Neuronal stem cell (in vitro differentiated cells): Measurements from ENCODE around the gene TAF4.
"Not testable (repeated sequence)": the region's sequence is repeated elsewhere in the genome, so short reads cannot be mapped to it uniquely, and the experiment has no call there.

Experiments
- DNase-seq: peaks from one replicate; pipeline ENCODE4 v3.0.0-alpha.2; 2013; ENCODE audit warnings: low spot score
- H2AFZ ChIP-seq: one replicate; pipeline ENCODE4 v1.6.1; 2013; ENCODE audit warnings: mild to moderate bottlenecking, low read length, inconsistent platforms
- H2AK5ac ChIP-seq: 2 replicates; pipeline ENCODE4 v1.6.1; 2013; ENCODE audit warnings: low read depth, mild to moderate bottlenecking, inconsistent platforms, low read length, moderate library complexity, mixed read lengths
- H2BK120ac ChIP-seq: 2 replicates; pipeline ENCODE4 v1.6.1; 2013; ENCODE audit warnings: low read depth, mild to moderate bottlenecking, inconsistent platforms, low read length, moderate library complexity, mixed read lengths
- H2BK12ac ChIP-seq: one replicate; pipeline ENCODE4 v1.6.1; 2013; ENCODE audit warnings: low read length, inconsistent platforms
- H2BK15ac ChIP-seq: 2 replicates; pipeline ENCODE4 v1.6.1; 2013; ENCODE audit warnings: mild to moderate bottlenecking, low read length, inconsistent platforms, mixed read lengths
- H2BK5ac ChIP-seq: one replicate; pipeline ENCODE4 v1.6.1; 2013; ENCODE audit warnings: inconsistent platforms, mild to moderate bottlenecking, low read length, moderate library complexity
- H3K14ac ChIP-seq: one replicate; pipeline ENCODE4 v1.6.1; 2013; ENCODE audit warnings: low read length, inconsistent platforms
- H3K18ac ChIP-seq: 2 replicates; pipeline ENCODE4 v1.6.1; 2013; ENCODE audit warnings: low read length, inconsistent platforms
- H3K23ac ChIP-seq: 2 replicates; pipeline ENCODE4 v1.6.1; 2013; ENCODE audit warnings: low read depth, mild to moderate bottlenecking, mixed read lengths, low read length, inconsistent platforms; ENCODE audit not compliant: poor library complexity
- H3K27ac ChIP-seq: replicated peaks from 3 replicates; pipeline ENCODE4 v1.5.1; 2013; ENCODE audit warnings: low read length, inconsistent platforms
- H3K27me3 ChIP-seq, 3 experiments: 2 replicates each; pipeline ENCODE4 v1.6.1; 2013; ENCODE audit warnings: low read length in 3 of 3, mild to moderate bottlenecking in 2 of 3, inconsistent platforms in 1 of 3, low read depth in 1 of 3, mixed read lengths in 1 of 3, moderate library complexity in 1 of 3; ENCODE audit not compliant: control insufficient read depth in 3 of 3, insufficient read depth in 3 of 3
- H3K36me3 ChIP-seq, 2 donors: replicated peaks in 1 of 2; 2 replicates each; pipeline ENCODE4 v1.6.1; 2013; ENCODE audit warnings: low read length in 2 of 2; ENCODE audit not compliant: control insufficient read depth in 2 of 2, insufficient read depth in 2 of 2
- H3K4ac ChIP-seq: 2 replicates; pipeline ENCODE4 v1.6.1; 2013; ENCODE audit warnings: inconsistent platforms, mild to moderate bottlenecking, low read length, moderate library complexity
- H3K4me1 ChIP-seq, 2 donors: 1 replicate in 1 of 2; 2 replicates in 1 of 2; pipeline ENCODE4 v1.6.1; 2013; ENCODE audit warnings: low read length in 2 of 2, low read depth in 1 of 2; ENCODE audit not compliant: control insufficient read depth in 2 of 2, insufficient read depth in 1 of 2
- H3K4me2 ChIP-seq: one replicate; pipeline ENCODE4 v1.6.1; 2013; ENCODE audit warnings: mild to moderate bottlenecking, low read length, inconsistent platforms; ENCODE audit not compliant: insufficient read depth, poor library complexity, severe bottlenecking
- H3K4me3 ChIP-seq, 2 donors: 2 replicates each; pipeline ENCODE4 v1.5.1; 2013; ENCODE audit warnings: low read length in 2 of 2, mild to moderate bottlenecking in 2 of 2, inconsistent platforms in 1 of 2, moderate library complexity in 1 of 2
- H3K79me1 ChIP-seq: one replicate; pipeline ENCODE4 v1.6.1; 2013; ENCODE audit warnings: low read depth, mild to moderate bottlenecking, inconsistent platforms, low read length, moderate library complexity
- H3K9ac ChIP-seq: one replicate; pipeline ENCODE4 v1.6.1; 2013; ENCODE audit warnings: mild to moderate bottlenecking, low read depth, low read length, inconsistent platforms; ENCODE audit not compliant: poor library complexity
- H3K9me3 ChIP-seq, 2 donors: replicated peaks in 1 of 2; 2 replicates each; pipeline versions ENCODE3 to v1.6.1; 2013; ENCODE audit warnings: low read length in 2 of 2, mild to moderate bottlenecking in 2 of 2, inconsistent platforms in 1 of 2, low read depth in 1 of 2, mixed read lengths in 1 of 2, moderate library complexity in 1 of 2; ENCODE audit not compliant: control insufficient read depth in 2 of 2, insufficient read depth in 1 of 2
- H4K8ac ChIP-seq: one replicate; pipeline ENCODE4 v1.6.1; 2013; ENCODE audit warnings: low read depth, mild to moderate bottlenecking, inconsistent platforms, low read length, moderate library complexity
- H4K91ac ChIP-seq: one replicate; pipeline ENCODE4 v1.6.1; 2013; ENCODE audit warnings: low read length, low read depth, mild to moderate bottlenecking, inconsistent platforms; ENCODE audit not compliant: poor library complexity
- WGBS, 2 donors: extraction: QIAGEN DNeasy Blood & Tissue Kit; methylation state at CpG; one replicate each; pipeline ENCODE4 v1.1.7; 2013; ENCODE audit warnings: missing lambda C conversion rate in 2 of 2, mixed read lengths in 1 of 2; ENCODE audit not compliant: insufficient read length in 2 of 2, insufficient replicate concordance in 1 of 2; ENCODE audit errors: extremely low coverage in 2 of 2; 5-methylcytosine and 5-hydroxymethylcytosine counted together

TAF4 gene

GRCh38 chr20:62056377-62056776 lies 9.3 kb downstream of the TAF4 start:
- Histone ChIP-seq H2BK12ac (no peak overlapping the region), H3K27me3 (no peaks in the 10 kb centered on the region), H3K4me3 (no peak overlapping the region), H3K9me3 (peaks cover 6 to 27% of the 10 kb centered on the region in 2 donors), H3K27ac (no peak overlapping the region), H3K18ac (no peak overlapping the region), H3K4ac (no peak overlapping the region), H3K36me3 (peaks cover 20 to 48% of the 10 kb centered on the region in 2 donors), H3K4me2 (no peak overlapping the region), H4K8ac (no peak overlapping the region), H2AFZ (no peak overlapping the region), H2BK5ac (no peak overlapping the region), H3K23ac (no peak overlapping the region), H2BK15ac (no peak overlapping the region), H3K9ac (no peak overlapping the region), H3K4me1 (no peaks in the 10 kb centered on the region), H2AK5ac (no peak overlapping the region), H2BK120ac (no peak overlapping the region), H3K14ac (no peak overlapping the region), H3K79me1 (peaks cover 40% of the 10 kb centered on the region), H4K91ac (no peak overlapping the region)
- DNase-seq: no peak
- WGBS, 2 donors: no CpG with 5 or more reads among the region's 6 CpGs

GRCh38 chr20:62055862-62056115 lies 9.9 kb downstream of the TAF4 start:
- not testable (repeated sequence) for H3K27me3 ChIP-seq, DNase-seq, H3K4me1 ChIP-seq, H3K4me3 ChIP-seq, H3K27ac ChIP-seq, H2AK5ac ChIP-seq, H4K91ac ChIP-seq, H2BK12ac ChIP-seq, H3K23ac ChIP-seq, H3K18ac ChIP-seq, H2BK15ac ChIP-seq, H2BK5ac ChIP-seq, H3K4me2 ChIP-seq, H2AFZ ChIP-seq, H3K4ac ChIP-seq, H2BK120ac ChIP-seq, H3K9ac ChIP-seq
- no CpG with 5 or more reads among the region's 6 CpGs for WGBS, 2 donors
- H3K9me3 ChIP-seq: peaks cover 6 to 27% of the 10 kb centered on the region in 2 donors
- peak overlapping the region; percentile 64 for H3K14ac ChIP-seq
- H3K36me3 ChIP-seq: peaks cover 20 to 42% of the 10 kb centered on the region in 2 donors
- H4K8ac ChIP-seq: peak overlapping the region; percentile 65
- H3K79me1 ChIP-seq: peaks cover 41% of the 10 kb centered on the region

GRCh38 chr20:62055106-62055861 lies 10.4 kb downstream of the TAF4 start:
- H3K14ac ChIP-seq: peak overlapping the region; percentile 64
- H3K9me3 ChIP-seq: peaks cover 6 to 27% of the 10 kb centered on the region in 2 donors
- no peak overlapping the region for H2BK15ac ChIP-seq
- no peak overlapping the region for H2BK5ac ChIP-seq
- H3K36me3 ChIP-seq: peaks cover 20 to 37% of the 10 kb centered on the region in 2 donors
- peak overlapping the region; percentile 65 for H4K8ac ChIP-seq
- peaks cover 0 to 4% of the 10 kb centered on the region in 2 donors for H3K4me1 ChIP-seq
- H4K91ac ChIP-seq: no peak overlapping the region
- peak overlapping the region; percentile 4 for H2BK12ac ChIP-seq
- no peak overlapping the region for H2BK120ac ChIP-seq
- peaks cover 44% of the 10 kb centered on the region for H3K79me1 ChIP-seq
- H3K9ac ChIP-seq: no peak overlapping the region
- no peak overlapping the region for H3K27ac ChIP-seq
- no peak overlapping the region for H3K4ac ChIP-seq
- no peak overlapping the region for H2AK5ac ChIP-seq
- H2AFZ ChIP-seq: no peak overlapping the region
- no peaks in the 10 kb centered on the region for H3K27me3 ChIP-seq
- no peak for DNase-seq
- peak overlapping the region; percentile 50 for H3K23ac ChIP-seq
- H3K4me2 ChIP-seq: no peak overlapping the region
- H3K4me3 ChIP-seq: no peak overlapping the region
- H3K18ac ChIP-seq: no peak overlapping the region
- WGBS, 2 donors: no CpG with 5 or more reads among the region's 21 CpGs

GRCh38 chr20:62054451-62054953 lies 11.2 kb downstream of the TAF4 start:
- Histone ChIP-seq H3K14ac (no peak overlapping the region), H3K27ac (no peak overlapping the region), H4K91ac (no peak overlapping the region), H3K79me1 (peaks cover 40% of the 10 kb centered on the region), H4K8ac (no peak overlapping the region), H2BK5ac (peak overlapping the region; percentile 48), H2BK12ac (no peak overlapping the region), H2AFZ (no peak overlapping the region), H2BK120ac (no peak overlapping the region), H3K23ac (peak overlapping the region; percentile 34), H3K4me3 (no peak overlapping the region), H3K18ac (no peak overlapping the region), H2AK5ac (no peak overlapping the region), H3K4me2 (no peak overlapping the region), H3K27me3 (no peaks in the 10 kb centered on the region), H3K4ac (no peak overlapping the region), H3K4me1 (peaks cover 0 to 4% of the 10 kb centered on the region in 2 donors), H3K9ac (peak overlapping the region; percentile 50), H3K9me3 (peaks cover 6 to 27% of the 10 kb centered on the region in 2 donors), H3K36me3 (peaks cover 20 to 35% of the 10 kb centered on the region in 2 donors), H2BK15ac (no peak overlapping the region)
- DNase-seq: no peak
- WGBS, 2 donors: no CpG with 5 or more reads among the region's 12 CpGs
